Tibial artery (tissue), 4 donors: ENCODE measurements around the gene THSD4.

Experiments
- DNase-seq, 2 donors: peaks; one replicate each; pipeline ENCODE4 v3.0.0-alpha.2; 2019
- H3K27ac ChIP-seq, 2 donors: fragments of 200-600 bp; sonication (generic) in 1 of 2; 1 replicate in 1 of 2; 2 replicates in 1 of 2; pipeline ENCODE4 v1.5.1; 2018 to 2019; ENCODE audit warnings: mild to moderate bottlenecking in 1 of 2
- H3K27me3 ChIP-seq, 2 donors: fragments of 200-600 bp; sonication (generic) in 1 of 2; one replicate each; pipeline versions ENCODE4 v1.5.1 to v1.6.0; 2016 to 2019
- H3K36me3 ChIP-seq, 3 donors: fragments of 200-600 bp; sonication (generic) in 2 of 3; one replicate each; pipeline ENCODE4 v1.5.1; 2016 to 2019; ENCODE audit warnings: mild to moderate bottlenecking in 2 of 3
- H3K4me1 ChIP-seq, 4 donors: fragments of 200-600 bp; sonication (generic) in 2 of 4; 1 replicate in 3 of 4; 2 replicates in 1 of 4; pipeline ENCODE4 v1.5.1; 2016 to 2019
- H3K4me3 ChIP-seq, 2 donors: fragments of 200-600 bp; sonication (generic) in 1 of 2; 1 replicate in 1 of 2; 2 replicates in 1 of 2; pipeline ENCODE4 v1.5.1; 2018 to 2019; ENCODE audit warnings: mild to moderate bottlenecking in 2 of 2
- H3K9me3 ChIP-seq, 3 donors: fragments of 200-600 bp; sonication (generic) in 1 of 3; one replicate each; pipeline ENCODE4 v1.5.1; 2016 to 2019
- intact Hi-C: fragments of 100-400 bp; cut with DNase I; formaldehyde crosslinking; loops from one replicate; pipeline ENCODE4 v1.15.0; 2023; ENCODE audit warnings: low total_unique reads
- TF ChIP-seq, protein P1 (sequence below), 2 experiments: fragments of 200-600 bp in 1 of 2; fragments of 450-650 bp in 1 of 2; IDR thresholded peaks; one replicate each; pipeline ENCODE4 v1.5.1; 2017 to 2019; ENCODE audit warnings: antibody characterized with exemption in 2 of 2, mild to moderate bottlenecking in 1 of 2, moderate library complexity in 1 of 2

The THSD4 gene

DNA sequence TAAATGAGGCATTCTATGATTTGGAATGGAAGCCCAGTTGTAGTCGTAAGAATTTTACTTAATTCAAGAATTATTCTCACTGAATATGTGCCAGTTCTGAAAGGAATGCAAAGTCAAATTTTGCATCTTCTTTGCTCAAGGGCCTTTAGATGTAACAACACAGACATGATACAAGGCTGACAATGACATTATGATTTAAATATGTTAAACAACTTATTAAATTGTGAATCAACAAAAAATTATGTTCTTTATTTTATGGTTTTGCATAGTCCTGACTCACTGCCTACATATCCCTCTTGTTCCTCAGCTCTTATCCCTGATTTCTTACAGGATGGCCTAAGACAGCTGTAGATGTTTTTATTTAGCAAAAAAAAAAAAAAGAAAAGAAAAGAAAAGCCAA, 524.2 kb downstream of the THSD4 start:
- intact Hi-C loops = no loop called here

DNA sequence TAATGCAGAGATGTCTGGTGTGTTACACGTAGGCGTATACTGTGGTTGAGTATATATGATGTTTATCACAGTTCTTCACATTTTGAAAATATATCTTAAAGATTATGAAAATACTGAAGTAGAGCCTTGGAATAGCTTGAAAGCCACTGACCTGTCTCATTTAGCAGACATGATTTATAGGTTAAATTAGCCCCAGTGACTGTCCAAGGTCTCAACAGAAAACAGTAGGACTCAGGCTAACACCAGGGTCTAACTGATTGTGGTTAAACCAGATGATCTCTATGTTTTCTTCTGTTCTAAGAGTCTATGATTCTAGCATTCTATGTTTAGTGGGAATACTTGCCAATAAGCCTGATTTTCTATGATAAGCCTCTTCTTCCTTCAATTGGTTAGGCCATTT, 528.6 kb downstream of the THSD4 start:
- Histone ChIP-seq H3K27me3 (no peaks in the 10 kb centered on the region), H3K36me3 (no peaks in the 10 kb centered on the region), H3K9me3 (no peaks in the 10 kb centered on the region), H3K4me1 (peaks cover 0 to 27% (median 5%) of the 10 kb centered on the region in 4 donors), H3K27ac (no peak overlapping the region), H3K4me3 (no peak overlapping the region)
- DNase-seq = no peak
- TF ChIP-seq, protein P1, sequence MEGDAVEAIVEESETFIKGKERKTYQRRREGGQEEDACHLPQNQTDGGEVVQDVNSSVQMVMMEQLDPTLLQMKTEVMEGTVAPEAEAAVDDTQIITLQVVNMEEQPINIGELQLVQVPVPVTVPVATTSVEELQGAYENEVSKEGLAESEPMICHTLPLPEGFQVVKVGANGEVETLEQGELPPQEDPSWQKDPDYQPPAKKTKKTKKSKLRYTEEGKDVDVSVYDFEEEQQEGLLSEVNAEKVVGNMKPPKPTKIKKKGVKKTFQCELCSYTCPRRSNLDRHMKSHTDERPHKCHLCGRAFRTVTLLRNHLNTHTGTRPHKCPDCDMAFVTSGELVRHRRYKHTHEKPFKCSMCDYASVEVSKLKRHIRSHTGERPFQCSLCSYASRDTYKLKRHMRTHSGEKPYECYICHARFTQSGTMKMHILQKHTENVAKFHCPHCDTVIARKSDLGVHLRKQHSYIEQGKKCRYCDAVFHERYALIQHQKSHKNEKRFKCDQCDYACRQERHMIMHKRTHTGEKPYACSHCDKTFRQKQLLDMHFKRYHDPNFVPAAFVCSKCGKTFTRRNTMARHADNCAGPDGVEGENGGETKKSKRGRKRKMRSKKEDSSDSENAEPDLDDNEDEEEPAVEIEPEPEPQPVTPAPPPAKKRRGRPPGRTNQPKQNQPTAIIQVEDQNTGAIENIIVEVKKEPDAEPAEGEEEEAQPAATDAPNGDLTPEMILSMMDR (IDR thresholded peaks at IDR 0.05) = no peak
- intact Hi-C loops = no loop called here

More for the DNA sequence above, 524.2 kb downstream of the THSD4 start:
- DNase-seq = no peak
- Histone ChIP-seq H3K4me3 (no peak overlapping the region), H3K9me3 (no peaks in the 10 kb centered on the region), H3K27me3 (no peaks in the 10 kb centered on the region), H3K36me3 (no peaks in the 10 kb centered on the region), H3K4me1 (no peaks in the 10 kb centered on the region), H3K27ac (no peak overlapping the region)
- TF ChIP-seq, protein P1 (IDR thresholded peaks at IDR 0.05) = no peak

DNA sequence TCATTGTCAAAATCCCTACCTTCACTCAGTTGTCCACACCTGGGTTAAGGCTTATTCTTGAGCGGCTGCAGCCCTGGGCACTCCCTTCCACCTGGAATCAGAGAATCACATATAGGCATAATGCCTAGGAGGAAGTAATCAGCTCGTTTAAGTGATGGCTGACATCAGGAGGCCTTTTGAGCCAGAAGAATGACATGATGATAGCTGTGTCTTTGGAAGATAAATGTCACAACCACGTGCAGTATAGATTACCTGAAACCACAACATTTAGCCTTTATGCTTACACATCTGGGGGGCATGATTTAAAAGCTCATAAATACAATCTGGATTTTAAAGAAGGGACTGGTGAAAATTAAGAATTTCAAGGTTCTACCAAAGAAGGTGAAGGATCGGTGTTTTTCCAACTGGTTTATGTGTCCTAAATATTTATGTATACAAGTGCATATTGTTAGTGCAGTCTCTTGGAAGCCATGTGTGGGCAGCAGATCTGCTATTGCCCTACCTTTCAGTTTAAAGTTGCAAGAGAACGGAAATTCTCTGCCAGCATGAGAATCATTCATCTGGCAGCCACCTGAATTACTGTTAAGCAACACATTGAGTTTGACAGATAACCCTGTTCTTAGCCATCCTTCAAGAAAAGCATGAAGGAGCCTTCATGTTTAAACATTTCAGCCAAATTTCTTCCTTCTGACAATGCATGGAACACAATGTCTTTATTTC, 531.7 kb downstream of the THSD4 start:
- no peaks in the 10 kb centered on the region for H3K9me3 ChIP-seq
- DNase-seq = no peak
- peaks cover 0 to 49% (median 7%) of the 10 kb centered on the region in 4 donors for H3K4me1 ChIP-seq
- no peaks in the 10 kb centered on the region for H3K27me3 ChIP-seq
- H3K36me3 ChIP-seq = no peaks in the 10 kb centered on the region
- peak overlapping the region; percentile 72 to 73 for H3K27ac ChIP-seq
- TF ChIP-seq, protein P1 (IDR thresholded peaks at IDR 0.05) = no peak
- intact Hi-C loops = no loop called here
- no peak overlapping the region for H3K4me3 ChIP-seq

DNA sequence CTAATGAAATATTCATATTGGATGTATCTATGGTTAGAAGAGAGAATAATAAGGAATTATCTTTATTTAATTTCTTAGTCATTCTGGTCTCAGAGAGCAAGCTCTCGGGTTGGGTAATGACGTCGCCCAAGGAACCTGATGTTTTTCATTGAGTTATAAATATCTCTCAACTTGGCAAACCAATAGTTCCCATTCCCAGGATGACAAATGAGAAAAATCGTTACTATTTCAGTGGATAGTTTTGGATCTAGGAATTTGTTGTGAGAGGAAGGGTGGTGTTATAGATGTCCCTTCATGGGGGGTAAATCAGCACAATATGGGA, 532.2 kb downstream of the THSD4 start:
- no peak overlapping the region for H3K4me3 ChIP-seq
- DNase-seq = no peak
- TF ChIP-seq, protein P1 (IDR thresholded peaks at IDR 0.05) = no peak
- peaks cover 0 to 51% (median 8%) of the 10 kb centered on the region in 4 donors for H3K4me1 ChIP-seq
- intact Hi-C loops = no loop called here
- H3K36me3 ChIP-seq = no peaks in the 10 kb centered on the region
- no peaks in the 10 kb centered on the region for H3K9me3 ChIP-seq
- H3K27ac ChIP-seq = peak overlapping the region; percentile 72 to 73
- H3K27me3 ChIP-seq = no peaks in the 10 kb centered on the region

DNA sequence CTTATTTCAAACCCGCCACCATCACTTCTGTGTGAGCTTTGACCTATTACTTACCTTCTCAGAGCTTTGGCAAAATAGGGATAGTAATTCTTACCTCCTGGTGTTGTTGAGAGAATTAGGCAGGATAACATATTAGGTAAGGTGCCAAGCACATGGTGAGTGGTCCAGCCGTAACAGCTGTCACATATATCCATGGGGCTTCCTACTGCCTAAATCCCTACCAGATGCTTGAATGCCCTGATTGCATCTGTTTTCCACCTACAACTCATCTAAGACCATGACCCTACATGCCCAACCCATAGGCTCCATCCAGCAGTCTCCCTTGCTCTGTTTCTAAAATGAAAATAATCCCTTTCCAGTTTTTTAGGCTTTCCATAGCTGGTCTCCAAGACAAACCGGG, 532.8 kb downstream of the THSD4 start:
- intact Hi-C loops = no loop called here
- TF ChIP-seq, protein P1 (IDR thresholded peaks at IDR 0.05) = no peak
- Histone ChIP-seq H3K4me1 (peaks cover 0 to 51% (median 8%) of the 10 kb centered on the region in 4 donors), H3K9me3 (no peaks in the 10 kb centered on the region), H3K27me3 (no peaks in the 10 kb centered on the region), H3K36me3 (no peaks in the 10 kb centered on the region), H3K4me3 (no peak overlapping the region), H3K27ac (peak overlapping the region; percentile 72 to 73)
- no peak for DNase-seq
